KMS-11 (cell line): Measurements from ENCODE around the gene RALGPS1.

Experiments used
- H2AFZ ChIP-seq: fragments of 200-600 bp; sonication (generic); 2 replicates; pipeline ENCODE4 v1.6.1; 2016; ENCODE audit warnings: antibody characterized with exemption, mixed run types, low read depth
- H3K27ac ChIP-seq: fragments of 200-600 bp; sonication (generic); 2 replicates; pipeline ENCODE4 v1.6.1; 2016; ENCODE audit warnings: mild to moderate bottlenecking, mixed run types
- H3K27me3 ChIP-seq: fragments of 200-600 bp; sonication (generic); 2 replicates; pipeline ENCODE4 v1.6.1; 2017; ENCODE audit warnings: mild to moderate bottlenecking, low read depth, mixed run types, moderate library complexity; ENCODE audit not compliant: insufficient read depth
- H3K36me3 ChIP-seq: fragments of 200-600 bp; sonication (generic); 2 replicates; pipeline ENCODE4 v1.6.1; 2017; ENCODE audit warnings: mild to moderate bottlenecking, mixed run types; ENCODE audit not compliant: insufficient read depth
- H3K4me1 ChIP-seq: fragments of 200-600 bp; sonication (generic); 2 replicates; pipeline ENCODE4 v1.6.1; 2016; ENCODE audit warnings: mild to moderate bottlenecking, low read depth, mixed run types; ENCODE audit not compliant: poor library complexity, severe bottlenecking
- H3K4me2 ChIP-seq: fragments of 200-600 bp; sonication (generic); 2 replicates; pipeline ENCODE4 v1.7.0; 2016; ENCODE audit warnings: mild to moderate bottlenecking, mixed run types
- H3K4me3 ChIP-seq: fragments of 200-600 bp; sonication (generic); IDR thresholded peaks from 2 replicates; pipeline ENCODE4 v1.6.1; 2017; ENCODE audit warnings: low read depth, low read length, mixed read lengths; ENCODE audit not compliant: insufficient read depth
- H3K79me2 ChIP-seq: fragments of 200-600 bp; sonication (generic); 2 replicates; pipeline ENCODE4 v1.6.1; 2016; ENCODE audit warnings: low read depth, mixed run types; ENCODE audit not compliant: insufficient read depth
- H3K9ac ChIP-seq: fragments of 200-600 bp; sonication (generic); 2 replicates; pipeline ENCODE4 v1.6.1; 2016; ENCODE audit warnings: mild to moderate bottlenecking, mixed run types
- H4K20me1 ChIP-seq: fragments of 200-600 bp; sonication (generic); 2 replicates; pipeline ENCODE4 v1.6.1; 2016; ENCODE audit warnings: mild to moderate bottlenecking, mixed run types; ENCODE audit not compliant: insufficient read depth
- CTCF ChIP-seq: fragments of 200-600 bp; sonication (generic); conservative IDR thresholded peaks from 2 replicates; pipeline ENCODE4 v1.6.1; 2017; ENCODE audit warnings: low read depth, mild to moderate bottlenecking, antibody characterized with exemption, low read length, moderate library complexity, mixed read lengths

The RALGPS1 gene

GRCh38 chr9:127203681-127204327, 289.2 kb downstream of the RALGPS1 start:
- Histone ChIP-seq H3K27ac (no peak overlapping the region), H4K20me1 (no peaks in the 10 kb centered on the region), H3K4me1 (peaks cover 11% of the 10 kb centered on the region), H3K4me2 (no peak overlapping the region), H3K36me3 (no peaks in the 10 kb centered on the region), H2AFZ (no peak overlapping the region), H3K9ac (no peak overlapping the region), H3K27me3 (no peaks in the 10 kb centered on the region), H3K4me3 (no peak overlapping the region), H3K79me2 (no peaks in the 10 kb centered on the region)
- TF ChIP-seq CTCF: no peak

GRCh38 chr9:127204771-127205470, 290.3 kb downstream of the RALGPS1 start:
- no peaks in the 10 kb centered on the region for H3K27me3 ChIP-seq
- no peak overlapping the region for H3K9ac ChIP-seq
- 0 out of 2 replicates have a peak, but pooled peaks have one; percentile 10 for TF ChIP-seq CTCF
- peaks cover under 1% of the 10 kb centered on the region for H3K4me1 ChIP-seq
- no peaks in the 10 kb centered on the region for H4K20me1 ChIP-seq
- H3K27ac ChIP-seq: no peak overlapping the region
- no peak overlapping the region for H2AFZ ChIP-seq
- H3K4me2 ChIP-seq: no peak overlapping the region
- H3K79me2 ChIP-seq: no peaks in the 10 kb centered on the region
- H3K4me3 ChIP-seq: no peak overlapping the region
- no peaks in the 10 kb centered on the region for H3K36me3 ChIP-seq

GRCh38 chr9:127205952-127206351, 291.4 kb downstream of the RALGPS1 start:
- Histone ChIP-seq H3K27me3 (no peaks in the 10 kb centered on the region), H3K79me2 (no peaks in the 10 kb centered on the region), H3K9ac (no peak overlapping the region), H4K20me1 (no peaks in the 10 kb centered on the region), H3K4me3 (no peak overlapping the region), H2AFZ (no peak overlapping the region), H3K4me1 (no peaks in the 10 kb centered on the region), H3K4me2 (no peak overlapping the region), H3K36me3 (no peaks in the 10 kb centered on the region), H3K27ac (no peak overlapping the region)
- TF ChIP-seq CTCF: no peak

GRCh38 chr9:127206666-127207065, 292.1 kb downstream of the RALGPS1 start:
- Histone ChIP-seq H4K20me1 (no peaks in the 10 kb centered on the region), H3K4me2 (no peak overlapping the region), H3K27me3 (no peaks in the 10 kb centered on the region), H3K27ac (no peak overlapping the region), H3K79me2 (no peaks in the 10 kb centered on the region), H2AFZ (no peak overlapping the region), H3K36me3 (no peaks in the 10 kb centered on the region), H3K4me1 (no peaks in the 10 kb centered on the region), H3K9ac (no peak overlapping the region), H3K4me3 (no peak overlapping the region)
- no peak for TF ChIP-seq CTCF
